GM21515 (cell line): ENCODE data around the gene UNC13A.

Source experiments
- ATAC-seq: cut with Tn5 transposase; IDR thresholded peaks from one replicate; pipeline ENCODE4 v1.9.1; 2021; ENCODE audit not compliant: unreplicated experiment

Gene UNC13A

GRCh38 chr19:17711851-17712250 is 23.7 kb upstream of the UNC13A start:
- ATAC-seq = no peak

DNA sequence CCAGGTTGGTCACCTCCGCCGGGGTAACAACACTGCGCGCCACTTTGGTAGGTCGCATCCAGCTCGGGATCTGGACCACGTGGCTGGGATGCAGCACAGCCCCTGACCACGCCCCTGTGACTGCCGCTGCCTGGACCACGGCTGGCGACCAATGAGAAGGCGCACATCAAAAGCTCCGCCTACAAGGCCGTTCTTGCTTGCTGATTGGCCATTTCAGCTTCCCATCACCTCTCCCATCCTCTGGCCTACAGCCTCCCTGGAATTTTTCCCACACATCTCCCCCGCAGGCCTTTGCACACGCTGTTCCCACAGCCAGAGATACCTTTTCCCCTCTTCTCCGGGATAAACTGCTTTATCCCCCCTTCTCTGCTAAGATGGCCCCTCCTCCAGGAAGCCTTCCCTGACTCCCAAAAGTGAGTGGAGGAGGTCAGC is 18.6 kb upstream of the UNC13A start:
- no peak for ATAC-seq

DNA sequence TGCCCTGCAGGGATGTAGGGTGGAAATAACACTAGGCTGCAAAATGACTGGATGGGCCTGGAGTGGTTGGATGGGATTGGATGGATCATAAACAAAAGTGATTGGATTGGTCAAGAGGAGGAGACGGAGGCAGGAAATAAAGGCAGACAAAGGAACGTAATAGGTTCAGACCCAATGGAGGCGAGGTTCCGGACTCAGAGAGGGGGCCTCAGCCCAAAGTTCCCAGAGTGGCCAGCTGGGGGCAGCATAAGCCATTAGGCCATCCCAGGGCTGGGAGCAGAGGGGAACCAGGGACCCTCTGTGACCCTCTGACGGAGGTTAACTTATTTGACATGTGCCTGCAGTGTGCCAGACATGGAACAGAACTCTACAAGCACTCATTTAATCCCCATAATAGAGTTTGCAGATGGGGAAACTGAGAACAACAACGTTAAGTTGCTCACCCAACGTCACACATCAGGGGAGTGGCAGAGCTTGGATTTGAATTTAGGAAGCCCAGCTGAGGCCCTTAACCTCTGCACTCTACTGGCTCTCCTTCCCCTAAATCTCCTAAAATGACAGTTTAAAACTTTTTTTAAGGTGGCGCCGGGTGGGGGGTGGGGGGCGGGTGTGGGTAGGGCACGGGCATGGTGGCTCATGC is 15.8 kb upstream of the UNC13A start:
- ATAC-seq = no peak

- no peak for ATAC-seq
Measured at GRCh38 chr19:17695198-17695597, 7.0 kb upstream of the UNC13A start.

- no peak for ATAC-seq
Measured at GRCh38 chr19:17692566-17692965, 4.4 kb upstream of the UNC13A start.

- no peak for ATAC-seq
Measured at GRCh38 chr19:17688853-17689595, 870 bp upstream of the UNC13A start.

DNA sequence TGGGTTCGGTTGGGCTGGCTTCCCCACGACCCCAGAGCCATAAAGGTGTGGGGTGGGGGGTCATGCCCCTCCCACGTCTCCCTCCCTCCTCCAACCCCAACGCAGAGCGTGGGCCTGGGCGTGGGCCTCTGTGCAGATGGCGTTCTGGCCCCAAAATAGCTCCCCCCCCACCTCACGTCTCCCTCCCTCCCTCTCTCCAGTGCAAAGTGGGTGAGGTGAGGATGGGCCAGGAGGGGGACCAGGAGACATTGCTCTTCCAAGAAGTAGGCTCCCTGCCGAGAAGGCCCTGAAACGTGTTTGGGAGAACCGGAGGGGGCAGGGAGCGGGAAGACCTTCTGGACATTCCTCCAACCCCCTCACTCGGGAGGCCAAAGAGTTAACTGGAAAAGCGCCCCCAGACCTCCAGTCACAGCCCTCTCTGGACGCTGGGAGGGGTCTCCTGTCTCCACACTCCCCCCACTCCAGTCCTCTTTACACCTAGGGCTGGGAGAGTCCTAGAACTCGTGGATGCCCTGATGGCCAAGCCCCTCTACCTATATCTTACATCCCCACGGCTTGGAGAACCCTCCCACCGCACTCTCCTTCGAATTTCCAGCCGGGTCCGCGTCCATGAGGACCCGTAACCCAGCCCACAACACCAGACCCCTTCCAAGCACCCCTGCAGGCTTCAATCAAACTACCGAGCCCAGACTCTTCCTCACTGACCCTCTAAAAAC is 855 bp downstream of the UNC13A start:
- ATAC-seq = no peak

DNA sequence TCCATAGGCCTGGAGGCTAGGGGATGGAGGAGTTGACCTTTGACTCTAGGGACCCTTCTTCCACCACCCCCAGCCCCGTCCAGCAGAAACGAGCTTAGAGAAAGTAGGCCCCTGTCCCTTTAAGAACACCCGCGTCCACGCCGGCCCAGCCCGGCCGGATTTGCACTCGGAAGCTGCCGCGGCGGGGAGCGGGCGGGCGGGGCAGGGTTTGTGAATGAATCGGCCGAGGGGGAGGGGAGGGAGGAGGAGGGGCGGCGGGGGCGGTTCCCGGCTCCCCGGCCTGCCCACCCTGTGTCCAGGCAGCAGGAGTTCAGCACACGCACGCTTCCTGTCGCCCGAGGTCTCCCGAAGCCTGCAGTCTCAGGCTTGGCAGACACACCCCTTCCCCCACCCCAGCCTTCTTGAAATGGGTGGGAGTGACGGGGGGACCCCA is 1.5 kb downstream of the UNC13A start:
- ATAC-seq = no peak

DNA sequence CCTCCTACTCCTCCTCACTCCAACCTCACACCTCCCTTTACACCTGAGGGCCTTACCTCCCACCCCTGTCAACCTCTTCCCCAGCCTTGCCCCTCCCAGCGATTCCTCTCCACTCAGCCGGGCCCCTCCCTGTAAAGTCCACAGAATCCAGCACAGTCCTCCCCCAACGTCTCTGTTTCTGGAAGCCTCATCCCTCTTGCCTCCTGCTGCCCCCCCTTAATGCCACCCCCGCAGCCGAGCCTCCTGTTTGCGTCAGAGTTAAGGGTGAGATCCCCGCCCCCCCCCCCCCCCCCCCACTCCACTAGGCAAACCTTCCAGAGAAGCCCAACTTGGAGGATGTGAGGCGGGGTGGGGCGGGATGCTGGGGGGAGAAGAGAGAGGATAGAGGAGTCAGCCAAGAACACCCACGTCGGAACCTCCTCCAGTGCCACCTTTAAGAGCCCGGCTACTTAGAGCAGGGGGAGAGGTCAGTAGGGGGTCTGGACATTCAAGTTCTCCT is 2.1 kb downstream of the UNC13A start:
- no peak for ATAC-seq

DNA sequence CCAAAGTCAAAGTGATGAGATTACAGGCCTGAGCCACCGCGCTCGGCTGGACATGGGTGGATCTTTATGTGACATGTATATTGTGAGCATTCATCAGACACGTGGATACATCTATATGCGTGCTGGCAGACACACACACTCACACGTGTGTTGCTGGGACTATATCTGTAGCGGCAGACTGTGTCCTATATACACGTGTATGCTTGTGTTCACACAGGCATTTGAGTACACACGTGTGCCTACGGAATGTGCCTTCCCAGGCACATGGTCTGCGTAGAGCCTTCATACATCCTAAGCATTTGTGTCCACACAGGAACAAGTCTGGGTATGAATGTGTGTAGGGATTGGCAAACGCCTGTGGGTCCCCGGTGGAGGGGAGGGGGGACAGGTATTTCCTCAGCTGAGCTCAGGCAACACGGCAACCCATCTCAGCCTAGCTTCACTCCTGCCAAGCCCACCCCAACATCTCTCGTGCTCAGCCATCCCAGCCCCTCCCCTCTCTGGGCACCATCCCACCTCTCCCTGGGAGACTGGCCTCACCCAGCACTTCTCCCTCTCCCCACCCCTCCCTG is 2.6 kb downstream of the UNC13A start:
- no peak for ATAC-seq

- ATAC-seq = no peak
Measured at GRCh38 chr19:17684256-17684655, 3.9 kb downstream of the UNC13A start.

DNA sequence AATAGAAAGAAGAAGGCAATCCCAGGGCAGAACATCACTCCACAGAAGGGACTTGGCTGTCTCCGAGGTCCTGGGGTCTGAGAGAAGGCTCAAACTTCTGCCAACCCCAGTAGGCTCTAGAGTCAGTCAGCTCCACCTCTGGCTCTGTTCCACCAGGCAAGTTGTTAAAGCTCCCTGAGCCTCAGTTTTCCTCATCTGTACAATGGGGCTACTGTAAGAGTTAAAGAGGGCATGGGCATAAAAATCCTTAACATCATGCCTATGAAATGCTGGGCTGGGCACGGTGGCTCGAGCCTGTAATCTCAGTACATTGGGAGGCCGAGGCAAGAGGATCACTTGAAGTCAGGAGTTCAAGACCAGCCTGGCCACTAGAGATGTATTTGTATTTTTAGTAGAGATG is 5.1 kb downstream of the UNC13A start:
- ATAC-seq = no peak

DNA sequence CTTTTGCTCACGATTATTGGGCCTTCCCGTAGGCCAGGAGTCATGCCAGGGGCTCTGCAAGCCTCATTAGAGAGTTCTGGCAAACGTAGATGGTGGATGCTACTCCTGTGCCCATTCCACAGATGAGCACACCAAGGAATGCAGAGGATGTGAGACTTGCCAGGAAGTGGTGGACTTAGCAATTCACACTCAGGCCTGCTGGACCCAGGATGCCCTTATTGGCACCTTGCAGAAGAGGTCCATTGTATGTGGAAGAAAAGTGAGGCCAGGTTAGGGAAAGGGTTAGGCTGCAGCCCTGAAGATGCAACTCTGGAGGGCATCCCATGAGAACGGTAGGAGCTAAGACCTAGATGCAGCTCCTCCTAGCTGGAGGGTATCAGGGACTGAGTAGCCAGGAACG is 5.9 kb downstream of the UNC13A start:
- ATAC-seq = no peak

DNA sequence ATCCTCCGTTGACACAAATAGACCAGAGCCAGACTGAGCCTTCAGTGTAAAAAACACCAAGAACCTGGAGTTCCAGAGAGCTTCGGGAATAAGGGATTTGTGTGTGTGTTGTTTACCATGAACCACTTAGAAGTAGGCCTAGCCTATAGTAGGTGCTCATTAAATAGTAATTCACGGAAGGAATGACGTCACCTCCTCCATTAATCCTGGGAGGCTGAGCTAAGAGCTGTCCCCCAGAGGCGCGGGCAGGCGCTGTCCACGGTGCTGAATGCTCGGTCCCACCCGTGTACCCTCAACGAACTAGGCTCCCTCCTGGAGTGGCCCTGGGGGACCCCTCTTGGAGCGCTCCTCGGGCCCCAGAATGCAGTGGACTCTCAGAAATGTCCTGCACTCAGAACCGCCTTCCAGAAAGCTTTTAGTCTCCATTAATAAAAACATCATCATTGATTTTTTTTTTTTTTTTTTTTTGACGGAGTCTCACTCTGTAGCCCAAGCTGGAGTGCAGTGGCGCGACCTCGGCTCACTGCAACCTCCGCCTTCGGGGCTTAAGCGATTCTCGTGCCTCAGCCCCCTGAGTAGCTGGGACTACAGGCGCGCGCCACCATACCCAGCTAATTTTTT is 6.5 kb downstream of the UNC13A start:
- ATAC-seq = no peak

DNA sequence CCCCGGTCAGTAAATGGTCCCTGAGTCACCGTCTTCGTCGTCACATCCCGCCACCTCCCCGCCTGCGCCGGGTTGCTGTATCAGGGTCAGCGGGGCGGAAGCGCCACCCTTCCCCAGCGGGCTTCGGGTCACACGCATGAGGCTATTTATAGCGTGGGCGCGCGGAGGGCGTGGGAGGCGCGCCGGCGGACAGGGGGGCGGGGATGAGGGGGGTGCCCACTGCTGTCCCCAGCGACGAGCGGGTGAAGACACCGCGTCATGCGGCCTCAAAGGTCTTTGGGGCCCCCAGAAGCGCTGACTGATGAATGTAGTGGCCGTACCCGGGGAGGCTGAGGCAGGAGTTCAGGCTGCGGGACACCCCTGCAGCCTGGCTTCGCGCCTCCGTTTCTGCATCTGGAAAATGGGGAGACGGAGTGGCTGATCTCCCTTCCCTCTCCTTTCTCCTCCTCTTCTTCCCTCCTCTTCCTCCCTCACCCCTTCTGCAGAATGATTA is 7.9 kb downstream of the UNC13A start:
- no peak for ATAC-seq

GRCh38 chr19:17679526-17680229 is 8.5 kb downstream of the UNC13A start:
- no peak for ATAC-seq

GRCh38 chr19:17678836-17679235 is 9.3 kb downstream of the UNC13A start:
- no peak for ATAC-seq

DNA sequence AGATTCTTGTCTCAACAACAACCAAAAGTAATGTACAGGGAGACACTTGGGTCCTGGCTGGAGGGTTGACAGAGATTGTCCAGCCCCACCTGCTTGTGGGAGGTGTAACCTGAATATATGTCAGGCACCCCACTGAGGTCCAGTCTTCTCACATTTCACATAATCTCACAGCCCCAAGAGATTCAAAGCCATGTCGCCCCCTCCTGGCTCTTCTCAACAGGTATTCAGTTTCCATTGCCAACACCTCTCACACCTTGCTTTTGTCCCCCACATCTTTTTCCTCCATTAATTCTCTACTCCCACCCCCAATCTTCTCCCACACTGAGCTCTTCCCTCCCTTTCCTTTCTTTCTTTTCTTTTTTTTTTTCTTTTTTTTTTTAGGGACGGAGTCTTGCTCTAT is 11.2 kb downstream of the UNC13A start:
- no peak for ATAC-seq

DNA sequence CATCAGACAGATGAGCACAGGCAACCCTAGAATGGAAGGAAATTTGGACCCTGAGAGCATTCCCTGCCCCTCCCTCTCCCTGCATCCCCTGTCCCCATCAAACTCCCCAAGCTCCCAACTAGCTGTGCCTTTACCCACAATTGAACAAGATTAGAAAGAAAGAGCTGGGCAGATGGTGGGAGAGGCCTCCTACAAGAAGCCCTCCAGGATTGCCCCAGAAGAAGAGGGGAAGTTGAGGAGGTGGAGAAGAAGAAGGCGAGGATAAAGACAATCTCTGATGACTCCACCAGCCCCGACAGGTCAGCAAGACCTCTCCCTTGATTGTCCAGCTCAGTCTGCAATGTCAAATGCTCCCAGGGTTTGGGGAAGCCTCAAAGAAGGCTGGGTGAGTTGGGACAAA is 11.9 kb downstream of the UNC13A start:
- ATAC-seq = no peak
